HCT116 (cell line): Measurements from ENCODE around the gene CRMP1. TPM values are rescaled to one million over a fixed set of nuclear protein-coding genes. Genes with fewer than 3 reads are reported as not detected.

Source experiments
- ATAC-seq: fragments of 200-7000 bp; cut with Tn5 transposase; 2 replicates; pipeline ENCODE4 v1.9.1; 2020; ENCODE audit warnings: mild to moderate bottlenecking, moderate library complexity
- BruUV-seq: library from RNA; stranded (reverse); fragments of 400-500 nt; replicated peaks from 2 replicates; lab custom pipeline; 2021; lab: Mats Ljungman, UMichigan
- CTCF ChIA-PET: fragments of 300-600 bp; sonication (Branson Sonifier 250); formaldehyde crosslinking; loops from one replicate; lab custom pipeline; 2021; ENCODE audit warnings: antibody characterized with exemption; lab: Charles Lee
- POLR2A ChIA-PET: fragments of 300-600, 350-600 bp; sonication (Branson Sonifier 250); formaldehyde crosslinking; loops from one replicate; lab custom pipeline; 2021; ENCODE audit warnings: antibody characterized with exemption; lab: Charles Lee
- RAD21 ChIA-PET, 2 experiments: fragments of 300-600 bp; sonication (Branson Sonifier 250); formaldehyde crosslinking; loops; one replicate each; lab custom pipeline; 2023; ENCODE audit warnings: low total read pairs in 2 of 2; ENCODE audit not compliant: uncharacterized antibody in 2 of 2, unreplicated experiment in 2 of 2, low non-redundant PET in 1 of 2; lab: Charles Lee
- DNase-seq: peaks from one replicate; pipeline ENCODE4 v3.0.0-alpha.2; 2010; ENCODE audit warnings: low read depth, low spot score
- H2AFZ ChIP-seq: fragments of 200-600 bp; shearing (Covaris generic), sonication (generic); 2 replicates; pipeline ENCODE4 v1.6.1; 2017; ENCODE audit warnings: low read depth, mixed run types, mixed read lengths, antibody characterized with exemption, low read length; ENCODE audit not compliant: poor library complexity, severe bottlenecking
- H3K27ac ChIP-seq: 2 replicates; pipeline ENCODE4 v1.5.1; 2012; ENCODE audit warnings: low read depth, low read length
- H3K27me3 ChIP-seq: fragments of 200-600 bp; sonication (generic); 2 replicates; pipeline ENCODE4 v1.6.1; 2016; ENCODE audit warnings: mixed run types, low read length, mixed read lengths; ENCODE audit not compliant: insufficient read depth
- H3K36me3 ChIP-seq, 2 experiments: fragments of 200-500 bp in 1 of 2; fragments of 200-600 bp in 1 of 2; sonication (Bioruptor generic) in 1 of 2; sonication (generic) in 1 of 2; 2 replicates each; pipeline versions ENCODE4 v1.5.1 to v1.6.1; 2014 to 2016; ENCODE audit warnings: low read length in 2 of 2, inconsistent platforms in 1 of 2, mixed read lengths in 1 of 2, mixed run types in 1 of 2; ENCODE audit not compliant: insufficient read depth in 2 of 2, control insufficient read depth in 1 of 2
- H3K4me1 ChIP-seq, 2 experiments: fragments of 200-600 bp in 1 of 2; sonication (generic) in 1 of 2; 2 replicates each; pipeline versions ENCODE4 v1.5.1 to v1.6.1; 2012 to 2017; ENCODE audit warnings: low read length in 2 of 2, inconsistent platforms in 1 of 2, mild to moderate bottlenecking in 1 of 2, mixed read lengths in 1 of 2, mixed run types in 1 of 2, moderate library complexity in 1 of 2; ENCODE audit not compliant: insufficient read depth in 2 of 2, control insufficient read depth in 1 of 2
- H3K4me2 ChIP-seq: fragments of 200-600 bp; sonication (generic); 2 replicates; pipeline ENCODE4 v1.6.1; 2017; ENCODE audit warnings: mixed run types, low read length, mixed read lengths
- H3K4me3 ChIP-seq, 2 experiments: fragments of 200-600 bp in 1 of 2; sonication (generic) in 1 of 2; replicated peaks in 1 of 2; 2 replicates each; pipeline ENCODE4 v1.5.1; 2011 to 2016; ENCODE audit warnings: low read length in 2 of 2, control low read depth in 1 of 2, low read depth in 1 of 2, mild to moderate bottlenecking in 1 of 2, mixed read lengths in 1 of 2, mixed run types in 1 of 2
- H3K79me2 ChIP-seq: fragments of 200-600 bp; sonication (generic); 2 replicates; pipeline ENCODE4 v1.6.1; 2017; ENCODE audit warnings: mild to moderate bottlenecking, mixed run types, low read length, moderate library complexity, mixed read lengths; ENCODE audit not compliant: insufficient read depth
- H3K9ac ChIP-seq: fragments of 200-600 bp; sonication (generic); 2 replicates; pipeline ENCODE4 v1.6.1; 2016; ENCODE audit warnings: low read length, mixed read lengths
- H3K9me2 ChIP-seq: fragments of 200-600 bp; sonication (generic), shearing (Covaris generic); 2 replicates; pipeline ENCODE4 v1.6.1; 2017; ENCODE audit warnings: mixed run types, mild to moderate bottlenecking, moderate library complexity; ENCODE audit not compliant: insufficient read depth
- H3K9me3 ChIP-seq, 2 experiments: fragments of 200-500 bp in 1 of 2; fragments of 200-600 bp in 1 of 2; sonication (Bioruptor generic) in 1 of 2; sonication (generic) in 1 of 2; 2 replicates each; pipeline ENCODE4 v1.6.1; 2014 to 2017; ENCODE audit warnings: low read length in 2 of 2, mixed read lengths in 2 of 2, inconsistent platforms in 1 of 2, low read depth in 1 of 2, mild to moderate bottlenecking in 1 of 2, mixed run types in 1 of 2, moderate library complexity in 1 of 2; ENCODE audit not compliant: control insufficient read depth in 1 of 2, insufficient read depth in 1 of 2
- H4K20me1 ChIP-seq: fragments of 200-600 bp; sonication (generic), shearing (Covaris generic); 2 replicates; pipeline ENCODE4 v1.6.1; 2017; ENCODE audit warnings: mixed run types, mild to moderate bottlenecking, moderate library complexity; ENCODE audit not compliant: insufficient read depth
- ATF3 ChIP-seq: IDR thresholded peaks from 2 replicates; pipeline ENCODE4 v1.6.1; 2012
- CEBPB ChIP-seq: IDR thresholded peaks from 2 replicates; pipeline ENCODE4 v1.6.1; 2012; ENCODE audit warnings: low read depth
- EGR1 ChIP-seq: IDR thresholded peaks from 2 replicates; pipeline ENCODE4 v1.6.1; 2012; ENCODE audit warnings: low read depth
- ELF1 ChIP-seq: IDR thresholded peaks from 2 replicates; pipeline ENCODE4 v1.6.1; 2012; ENCODE audit warnings: low read depth, borderline replicate concordance
- EZH2 ChIP-seq: fragments of 200-600 bp; sonication (generic); IDR thresholded peaks from 2 replicates; pipeline ENCODE4 v1.6.1; 2017; ENCODE audit warnings: antibody characterized with exemption, mixed run types
- EZH2phosphoT487 ChIP-seq: fragments of 200-600 bp; IDR thresholded peaks from 2 replicates; pipeline ENCODE4 v1.6.1; 2018; ENCODE audit warnings: antibody characterized with exemption, borderline replicate concordance
- JUND ChIP-seq: IDR thresholded peaks from 2 replicates; pipeline ENCODE4 v1.6.1; 2012
- MAX ChIP-seq: IDR thresholded peaks from 2 replicates; pipeline ENCODE4 v1.6.1; 2012
- RAD21 ChIP-seq: IDR thresholded peaks from 2 replicates; pipeline ENCODE4 v1.6.1; 2012; ENCODE audit warnings: low read depth, mild to moderate bottlenecking
- SRF ChIP-seq: IDR thresholded peaks from 2 replicates; pipeline ENCODE4 v1.6.1; 2012; ENCODE audit warnings: low read depth
- TCF7L2 ChIP-seq: IDR thresholded peaks from 2 replicates; pipeline ENCODE4 v1.7.0; 2011; ENCODE audit warnings: borderline replicate concordance, inconsistent platforms; ENCODE audit not compliant: insufficient read depth, insufficient read length; ENCODE audit errors: extremely low read depth
- YY1 ChIP-seq: IDR thresholded peaks from 2 replicates; pipeline ENCODE4 v1.6.1; 2011; ENCODE audit warnings: low read length, low read depth, moderate library complexity, mild to moderate bottlenecking; ENCODE audit not compliant: insufficient replicate concordance; ENCODE audit errors: extremely low read depth
- ZNF274 ChIP-seq: fragments of 200-500 bp; sonication (Bioruptor generic); IDR thresholded peaks from 2 replicates; pipeline ENCODE4 v1.6.1; 2014; ENCODE audit warnings: mild to moderate bottlenecking, low read depth, low read length, inconsistent platforms
- intact Hi-C: fragments of 100-400 bp; cut with micrococcal nuclease; formaldehyde crosslinking; loops from 2 replicates; pipeline ENCODE4 v1.10.0; 2022
- total RNA-seq: library from RNA; stranded (reverse); gene quantifications from one replicate; pipeline ENCODE4 v1.2.1, GENCODE V29; 2021; ENCODE audit not compliant: unreplicated experiment

CRMP1 gene
- total RNA-seq, 1 experiment from 2014 or later = not detected

DNA sequence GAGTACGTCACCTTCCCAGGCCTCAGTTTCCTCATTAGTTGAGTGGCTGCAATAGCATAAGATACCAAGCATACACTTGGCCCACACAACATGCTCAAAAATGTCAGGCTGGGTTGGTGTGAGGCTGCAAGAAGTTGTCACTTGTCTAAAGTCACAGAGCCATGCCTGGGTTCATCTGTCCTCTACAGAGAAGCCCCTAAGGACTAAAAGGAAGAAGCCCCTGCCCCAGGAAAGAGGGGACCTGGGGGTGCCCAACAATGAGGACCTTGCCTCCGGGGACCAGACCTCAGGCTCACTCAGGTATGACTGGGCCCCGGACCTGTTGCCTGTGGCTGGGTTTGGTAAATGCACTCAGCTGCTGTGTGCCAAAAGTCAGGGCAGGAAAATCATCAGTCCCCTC, 82.7 kb downstream of the CRMP1 start:
- H3K36me3 ChIP-seq = no peaks in the 10 kb centered on the region
- no peaks in the 10 kb centered on the region for H3K9me2 ChIP-seq
- no peaks in the 10 kb centered on the region for H3K79me2 ChIP-seq
- no peak overlapping the region for H3K27ac ChIP-seq
- no peaks in the 10 kb centered on the region for H3K9me3 ChIP-seq
- POLR2A ChIA-PET = no interaction called here
- intact Hi-C loops = loop anchor here (5.0 to 10.0 kb wide), 3 partner anchors 813 to 1555 kb away; no protein-coding TSS in a partner anchor
- no peak overlapping the region for H3K9ac ChIP-seq
- no TSS peak for BruUV-seq
- no peak overlapping the region for H3K4me2 ChIP-seq
- H3K27me3 ChIP-seq = no peaks in the 10 kb centered on the region
- H2AFZ ChIP-seq = no peak overlapping the region
- no peak for ATAC-seq
- CTCF ChIA-PET = no interaction called here
- H4K20me1 ChIP-seq = no peaks in the 10 kb centered on the region
- DNase-seq = no peak
- H3K4me3 ChIP-seq = no peak overlapping the region
- TF ChIP-seq CEBPB (no peak), TCF7L2 (no peak), RAD21 (no peak), MAX (no peak), EGR1 (no peak), ATF3 (no peak), SRF (no peak), EZH2 (no peak), EZH2phosphoT487 (no peak), JUND (no peak), YY1 (no peak), ELF1 (no peak), ZNF274 (no peak)
- RAD21 ChIA-PET = no interaction called here
- H3K4me1 ChIP-seq = no peaks in the 10 kb centered on the region
